MCF 10A (cell line): ENCODE measurements around the gene CDH3. TPM values are rescaled to one million over a fixed set of nuclear protein-coding genes. Genes with fewer than 3 reads are reported as not detected.

ENCODE experiments used
- BruUV-seq: library from RNA; stranded (reverse); fragments of 400-500 nt; replicated peaks from 2 replicates; lab custom pipeline; 2021; lab: Mats Ljungman, UMichigan
- CTCF ChIA-PET: fragments of 300-600 bp; sonication (Branson Sonifier 250); formaldehyde crosslinking; extraction: SDS; loops from one replicate; lab custom pipeline; 2021; ENCODE audit warnings: antibody characterized with exemption, inconsistent platforms; lab: Yijun Ruan, JAX
- POLR2A ChIA-PET: fragments of 300-600, 350-650 bp; sonication (Branson Sonifier 250); formaldehyde crosslinking; extraction: SDS; loops from one replicate; lab custom pipeline; 2020; ENCODE audit warnings: antibody characterized with exemption, inconsistent platforms; lab: Yijun Ruan, JAX
- DNase-seq: peaks from one replicate; pipeline ENCODE4 v3.0.0-alpha.2; 2018; ENCODE audit not compliant: unreplicated experiment
- H3K27ac Mint-ChIP-seq: one replicate; pipeline ENCODE4 v1.8.0; 2022; ENCODE audit warnings: mild to moderate bottlenecking, low read depth, mixed read lengths; ENCODE audit not compliant: unreplicated experiment
- H3K27me3 Mint-ChIP-seq: one replicate; pipeline ENCODE4 v1.8.0; 2022; ENCODE audit warnings: mixed read lengths; ENCODE audit not compliant: insufficient read depth, unreplicated experiment
- H3K36me3 Mint-ChIP-seq: one replicate; pipeline ENCODE4 v1.8.0; 2022; ENCODE audit warnings: mild to moderate bottlenecking, moderate library complexity, mixed read lengths; ENCODE audit not compliant: insufficient read depth, unreplicated experiment
- H3K4me1 Mint-ChIP-seq: one replicate; pipeline ENCODE4 v1.8.0; 2022; ENCODE audit warnings: mixed read lengths; ENCODE audit not compliant: insufficient read depth, unreplicated experiment
- H3K4me3 Mint-ChIP-seq: one replicate; pipeline ENCODE4 v1.8.0; 2022; ENCODE audit warnings: mild to moderate bottlenecking, moderate library complexity, mixed read lengths; ENCODE audit not compliant: unreplicated experiment
- H3K9me3 Mint-ChIP-seq: one replicate; pipeline ENCODE4 v1.8.0; 2022; ENCODE audit warnings: mixed read lengths; ENCODE audit not compliant: unreplicated experiment
- CTCF ChIP-seq: fragments of 200-600 bp; IDR thresholded peaks from one replicate; pipeline ENCODE4 v1.8.0; 2022; ENCODE audit warnings: antibody characterized with exemption, mild to moderate bottlenecking; ENCODE audit not compliant: unreplicated experiment
- intact Hi-C: fragments of 100-400 bp; cut with micrococcal nuclease; formaldehyde crosslinking; loops from 2 replicates; pipeline ENCODE4 v1.14.1; 2022
- total RNA-seq: library from RNA; stranded (reverse); gene quantifications from 2 replicates; pipeline ENCODE4 v1.2.3, GENCODE V29; 2022

The CDH3 gene
- total RNA-seq, 1 experiment from 2014 or later, result 107 TPM

DNA sequence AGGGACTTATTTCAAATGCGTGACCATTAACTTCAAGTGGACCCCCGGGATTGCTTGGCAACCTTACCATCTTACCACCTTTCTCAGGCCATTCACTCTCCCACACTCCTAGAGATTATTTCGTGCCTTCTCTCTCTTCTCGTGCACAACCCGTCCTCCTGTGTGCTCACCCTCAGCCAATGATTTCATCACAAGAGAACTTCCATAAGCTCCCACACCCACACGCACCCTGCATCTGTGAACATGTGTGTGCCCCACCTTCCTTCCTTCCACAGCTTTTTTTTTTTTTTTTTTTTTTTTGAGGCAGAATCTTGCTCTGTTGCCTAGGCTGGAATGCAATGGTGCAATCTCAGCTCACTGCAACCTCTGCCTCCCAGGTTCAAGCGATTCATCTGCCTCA, 27.4 kb upstream of the CDH3 start:
- H3K4me3 Mint-ChIP-seq, result no peak overlapping the region
- H3K9me3 Mint-ChIP-seq, result no peaks in the 10 kb centered on the region
- TF ChIP-seq CTCF, result no peak
- POLR2A ChIA-PET, result interaction anchor here (0.9 to 1.6 kb wide), 4 partner anchors 18 to 27 kb away, joined by 3 to 6 read pairs (median 4); partner anchors contain the start of gene CDH3
- peak; percentile 37 for DNase-seq
- no peaks in the 10 kb centered on the region for H3K27me3 Mint-ChIP-seq
- H3K4me1 Mint-ChIP-seq, result peaks cover 16% of the 10 kb centered on the region
- BruUV-seq, result no TSS peak
- H3K27ac Mint-ChIP-seq, result no peak overlapping the region
- intact Hi-C loops, result no loop called here
- H3K36me3 Mint-ChIP-seq, result peaks cover 10% of the 10 kb centered on the region
- CTCF ChIA-PET, result interaction anchor here (0.6 kb wide), 1 partner anchor 40 kb away, joined by 3 read pairs; no protein-coding TSS in a partner anchor

GRCh38 chr16:68626557-68626956, 18.6 kb upstream of the CDH3 start:
- CTCF ChIA-PET, result interaction anchor here (0.7 to 0.8 kb wide), 2 partner anchors 11 to 98 kb away, joined by 3 read pairs; no protein-coding TSS in a partner anchor
- intact Hi-C loops, result no loop called here

GRCh38 chr16:68627951-68628425, 17.1 kb upstream of the CDH3 start:
- POLR2A ChIA-PET, result interaction anchor here (0.7 to 1.1 kb wide), 4 partner anchors 8 to 29 kb away, joined by 3 read pairs; no protein-coding TSS in a partner anchor
- intact Hi-C loops, result no loop called here
- H3K36me3 Mint-ChIP-seq, result no peaks in the 10 kb centered on the region
- no peaks in the 10 kb centered on the region for H3K27me3 Mint-ChIP-seq
- no TSS peak for BruUV-seq
- no peaks in the 10 kb centered on the region for H3K4me1 Mint-ChIP-seq
- no peak for DNase-seq
- no peak for TF ChIP-seq CTCF
- no peak overlapping the region for H3K27ac Mint-ChIP-seq
- no peak overlapping the region for H3K4me3 Mint-ChIP-seq
- no peaks in the 10 kb centered on the region for H3K9me3 Mint-ChIP-seq
- CTCF ChIA-PET, result interaction anchor here (0.6 kb wide), 1 partner anchor 34 kb away, joined by 5 read pairs; no protein-coding TSS in a partner anchor

More at GRCh38 chr16:68626557-68626956, 18.6 kb upstream of the CDH3 start:
- no peak overlapping the region for H3K4me3 Mint-ChIP-seq
- no peaks in the 10 kb centered on the region for H3K4me1 Mint-ChIP-seq
- no TSS peak for BruUV-seq
- no peaks in the 10 kb centered on the region for H3K36me3 Mint-ChIP-seq
- POLR2A ChIA-PET, result interaction anchor here (1.8 kb wide), 1 partner anchor 10 kb away, joined by 10 read pairs; no protein-coding TSS in a partner anchor
- no peak for DNase-seq
- H3K27me3 Mint-ChIP-seq, result no peaks in the 10 kb centered on the region
- no peak overlapping the region for H3K27ac Mint-ChIP-seq
- TF ChIP-seq CTCF, result no peak
- H3K9me3 Mint-ChIP-seq, result no peaks in the 10 kb centered on the region

GRCh38 chr16:68629351-68629910, 15.7 kb upstream of the CDH3 start:
- Mint-ChIP-seq H3K9me3 (no peaks in the 10 kb centered on the region), H3K27me3 (no peaks in the 10 kb centered on the region), H3K36me3 (no peaks in the 10 kb centered on the region), H3K27ac (no peak overlapping the region), H3K4me3 (no peak overlapping the region), H3K4me1 (no peaks in the 10 kb centered on the region)
- CTCF ChIA-PET, result interaction anchor here (0.5 kb wide), 2 partner anchors 38 to 1058 kb away, joined by 3 read pairs; no protein-coding TSS in a partner anchor
- no TSS peak for BruUV-seq
- DNase-seq, result no peak
- no peak for TF ChIP-seq CTCF
- POLR2A ChIA-PET, result no interaction called here
- intact Hi-C loops, result no loop called here
